ENCODE data around the gene IRS1.

IRS1 gene

DNA sequence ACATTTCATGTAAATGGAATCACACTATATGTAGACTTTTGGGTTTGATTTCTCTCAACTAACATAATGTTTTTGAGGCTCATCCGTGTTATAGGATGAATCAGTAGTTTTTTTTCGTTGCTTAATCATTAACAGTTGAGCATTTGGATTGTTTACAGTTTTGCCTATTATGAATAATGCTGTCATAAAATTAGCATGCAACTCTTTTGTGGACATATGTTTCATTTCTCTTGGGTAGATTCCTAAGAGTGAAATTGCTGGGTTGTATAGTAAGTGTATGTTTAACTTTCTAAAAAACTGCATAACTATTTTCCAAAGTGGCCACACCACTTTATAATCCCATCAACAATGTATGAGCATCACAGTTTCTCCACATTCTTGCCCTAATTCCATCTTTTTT, 28.6 kb upstream of the IRS1 start:
- DNase-seq (ENCODE audit: extremely low spot score), result no peak
- POLR2A ChIA-PET, result no interaction called here
- TF ChIP-seq, protein P1, sequence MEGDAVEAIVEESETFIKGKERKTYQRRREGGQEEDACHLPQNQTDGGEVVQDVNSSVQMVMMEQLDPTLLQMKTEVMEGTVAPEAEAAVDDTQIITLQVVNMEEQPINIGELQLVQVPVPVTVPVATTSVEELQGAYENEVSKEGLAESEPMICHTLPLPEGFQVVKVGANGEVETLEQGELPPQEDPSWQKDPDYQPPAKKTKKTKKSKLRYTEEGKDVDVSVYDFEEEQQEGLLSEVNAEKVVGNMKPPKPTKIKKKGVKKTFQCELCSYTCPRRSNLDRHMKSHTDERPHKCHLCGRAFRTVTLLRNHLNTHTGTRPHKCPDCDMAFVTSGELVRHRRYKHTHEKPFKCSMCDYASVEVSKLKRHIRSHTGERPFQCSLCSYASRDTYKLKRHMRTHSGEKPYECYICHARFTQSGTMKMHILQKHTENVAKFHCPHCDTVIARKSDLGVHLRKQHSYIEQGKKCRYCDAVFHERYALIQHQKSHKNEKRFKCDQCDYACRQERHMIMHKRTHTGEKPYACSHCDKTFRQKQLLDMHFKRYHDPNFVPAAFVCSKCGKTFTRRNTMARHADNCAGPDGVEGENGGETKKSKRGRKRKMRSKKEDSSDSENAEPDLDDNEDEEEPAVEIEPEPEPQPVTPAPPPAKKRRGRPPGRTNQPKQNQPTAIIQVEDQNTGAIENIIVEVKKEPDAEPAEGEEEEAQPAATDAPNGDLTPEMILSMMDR (IDR thresholded peaks at IDR 0.05; ENCODE audit: control extremely low read depth, extremely low read depth, low read depth, missing control alignments), result no peak
- CTCF ChIA-PET, result interaction anchor here (1.3 to 2.0 kb wide), 4 partner anchors 11 to 114 kb away, joined by 3 to 12 read pairs (median 4); no protein-coding TSS in a partner anchor

DNA sequence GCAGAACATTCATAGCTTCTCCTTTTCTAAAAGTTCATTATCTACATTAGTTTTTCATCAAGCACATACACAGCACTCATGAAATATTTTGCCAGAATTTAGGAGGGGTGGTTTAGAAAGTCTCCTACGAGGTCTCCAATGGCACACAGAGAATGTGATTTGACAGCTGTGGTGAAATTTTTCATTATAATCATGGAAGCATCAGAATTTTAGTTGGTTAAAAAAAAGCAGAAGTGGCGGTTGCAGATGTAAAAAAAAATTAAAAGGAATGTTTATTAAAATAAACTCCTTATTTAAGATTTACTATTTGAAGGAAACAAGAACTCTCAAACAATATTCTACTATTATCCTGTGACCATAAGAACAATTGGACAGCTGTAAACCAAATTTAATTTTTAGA, 25.4 kb upstream of the IRS1 start:
- ChIA-PET CTCF (interaction anchor here (0.7 to 1.9 kb wide), 8 partner anchors 8 to 608 kb away, joined by 3 to 8 read pairs (median 3); no protein-coding TSS in a partner anchor), POLR2A (interaction anchor here (1.1 kb wide), 1 partner anchor 11 kb away, joined by 3 read pairs; no protein-coding TSS in a partner anchor)
- TF ChIP-seq, protein P1 (IDR thresholded peaks at IDR 0.05; ENCODE audit: control extremely low read depth, extremely low read depth, low read depth, missing control alignments), result no peak
- no peak for DNase-seq (ENCODE audit: extremely low spot score)

DNA sequence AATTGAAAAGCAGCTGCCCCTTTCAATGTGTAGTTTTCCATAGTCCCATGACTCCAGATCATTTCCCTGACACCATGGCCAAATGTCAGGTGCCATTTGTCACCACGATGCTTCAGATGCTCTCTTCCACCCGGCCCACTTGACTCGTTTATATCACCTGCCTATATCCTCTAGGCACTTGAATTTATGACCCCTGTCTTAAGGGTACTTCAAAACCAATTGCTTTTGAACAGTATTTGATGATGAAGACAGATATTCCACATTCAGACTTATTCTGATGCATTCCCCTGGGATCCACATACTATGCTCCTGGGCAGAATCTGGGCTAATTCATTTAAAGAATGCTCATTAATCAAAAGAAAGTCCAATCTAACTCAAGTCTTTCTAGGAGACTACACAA, 19.3 kb upstream of the IRS1 start:
- TF ChIP-seq, protein P1 (IDR thresholded peaks at IDR 0.05; ENCODE audit: control extremely low read depth, extremely low read depth, low read depth, missing control alignments), result no peak
- DNase-seq (ENCODE audit: extremely low spot score), result no peak
- CTCF ChIA-PET, result interaction anchor here (2.8 kb wide), 1 partner anchor 16 kb away, joined by 22 read pairs; no protein-coding TSS in a partner anchor

DNA sequence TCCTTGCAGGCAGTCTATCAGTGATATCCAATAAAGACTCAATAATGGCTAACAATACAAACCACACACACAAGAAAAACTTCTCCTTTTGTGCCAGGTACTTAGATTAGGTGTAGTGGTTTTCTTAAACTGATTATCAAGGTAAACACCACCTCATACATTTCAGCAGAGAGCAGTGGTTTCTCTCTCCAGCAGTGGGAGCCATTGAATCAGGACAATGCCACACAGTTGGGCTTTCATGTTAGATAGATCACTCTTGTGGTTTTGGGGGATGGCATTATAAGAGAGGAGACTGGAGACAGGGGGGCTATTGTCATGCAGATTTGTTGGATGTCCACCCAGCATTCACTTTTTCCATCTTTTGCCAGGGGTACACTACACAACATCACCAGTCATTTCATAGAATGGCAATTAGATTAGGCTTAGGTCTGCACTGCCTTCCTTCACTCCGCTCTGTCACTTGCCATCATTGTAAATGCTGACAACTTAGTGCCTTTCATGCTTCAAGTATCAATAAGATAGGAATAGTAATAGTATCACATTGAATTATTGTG, 13.6 kb upstream of the IRS1 start:
- CTCF ChIA-PET, result interaction anchor here (1.3 to 2.1 kb wide), 3 partner anchors 11 to 924 kb away, joined by 4 to 5 read pairs (median 4); no protein-coding TSS in a partner anchor
- TF ChIP-seq, protein P1 (IDR thresholded peaks at IDR 0.05; ENCODE audit: control extremely low read depth, extremely low read depth, low read depth, missing control alignments), result peak; percentile 53
- no peak for DNase-seq (ENCODE audit: extremely low spot score)
- POLR2A ChIA-PET, result no interaction called here

More for the DNA sequence above, 19.3 kb upstream of the IRS1 start:
- POLR2A ChIA-PET, result no interaction called here

DNA sequence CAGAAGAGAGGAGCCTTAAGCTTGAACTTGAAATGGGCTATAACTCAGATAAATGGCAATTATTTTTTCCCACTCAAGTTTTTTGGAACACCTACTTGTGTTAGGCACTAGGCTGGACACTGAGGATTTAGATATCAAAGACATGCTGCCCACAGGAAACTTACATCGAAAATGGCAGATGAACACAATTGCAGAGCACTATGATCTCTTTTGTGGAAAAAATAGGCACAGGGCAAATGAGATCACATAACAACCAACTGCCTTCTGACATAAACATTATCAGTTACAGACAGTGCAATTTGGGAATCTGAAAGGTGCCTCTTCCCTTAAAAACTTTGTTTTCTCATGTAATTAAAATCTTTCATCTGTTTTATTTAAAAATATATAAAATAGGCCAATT, 3.8 kb upstream of the IRS1 start:
- TF ChIP-seq, protein P1 (IDR thresholded peaks at IDR 0.05; ENCODE audit: control extremely low read depth, extremely low read depth, low read depth, missing control alignments), result no peak
- CTCF ChIA-PET, result interaction anchor here (0.8 to 6.4 kb wide), 32 partner anchors 8 to 1147 kb away, joined by 3 to 59 read pairs (median 6); no protein-coding TSS in a partner anchor
- DNase-seq (ENCODE audit: extremely low spot score), result no peak
- POLR2A ChIA-PET, result no interaction called here

DNA sequence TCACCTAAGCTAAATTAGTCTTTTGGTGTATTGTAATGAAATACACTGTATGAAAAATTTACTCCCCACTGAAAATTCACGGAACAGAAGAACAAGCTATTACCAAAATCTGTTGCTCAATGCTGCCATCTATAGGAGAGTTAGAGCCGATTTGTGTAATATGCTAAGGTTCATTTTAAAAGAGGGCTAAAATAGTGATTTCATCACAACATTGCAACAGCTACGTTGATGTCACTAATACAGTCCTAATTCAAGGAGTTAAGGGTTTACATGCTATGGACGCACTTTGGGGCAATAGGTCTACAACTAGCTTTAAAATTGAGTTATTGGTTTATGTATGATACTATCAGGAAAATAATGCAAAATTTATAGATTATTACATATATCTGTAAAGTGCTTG, 3.0 kb upstream of the IRS1 start:
- TF ChIP-seq, protein P1 (IDR thresholded peaks at IDR 0.05; ENCODE audit: control extremely low read depth, extremely low read depth, low read depth, missing control alignments), result peak; percentile 56
- ChIA-PET POLR2A (interaction anchor here (0.5 kb wide), 1 partner anchor 20 kb away, joined by 6 read pairs; no protein-coding TSS in a partner anchor), CTCF (interaction anchor here (0.6 to 6.4 kb wide), 55 partner anchors 8 to 1152 kb away, joined by 3 to 59 read pairs (median 4); no protein-coding TSS in a partner anchor)
- DNase-seq (ENCODE audit: extremely low spot score), result peak; percentile 56

Measured in GM10248 (cell line).